Measurements from ENCODE around the gene LCN10.

LCN10 gene

DNA sequence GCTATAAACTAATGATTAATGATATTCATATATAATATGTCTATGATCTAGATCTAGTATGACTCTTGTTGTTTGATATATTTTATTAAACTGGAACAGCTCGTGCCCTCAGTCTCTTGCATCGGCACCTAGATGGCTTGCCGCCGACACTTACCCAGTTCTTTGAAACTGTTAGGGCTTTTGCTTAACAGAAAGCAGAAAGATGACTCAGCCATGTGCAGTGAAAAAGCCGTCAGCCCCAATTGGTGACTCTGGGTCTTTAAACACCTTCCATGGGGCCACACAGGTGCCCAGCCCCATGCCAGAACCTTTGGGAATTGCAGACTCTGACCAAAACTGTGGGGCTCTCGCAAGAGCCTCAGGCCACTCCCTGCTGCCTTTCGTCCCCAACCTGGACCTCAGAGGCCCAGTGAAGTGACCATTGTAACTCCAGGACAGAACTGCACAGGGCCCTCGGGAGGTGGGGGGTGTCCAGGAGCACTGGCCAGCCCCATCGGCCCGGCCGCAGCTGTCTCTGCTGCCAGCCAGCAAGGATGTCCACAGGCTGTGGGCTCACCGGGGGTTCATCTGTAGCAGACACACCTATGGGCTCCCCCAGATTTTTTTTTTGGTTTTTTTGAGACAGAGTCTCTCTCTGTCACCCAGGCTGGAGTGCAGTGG is 7.8 kb downstream of the LCN10 start:
- no peak for DNase-seq

DNA sequence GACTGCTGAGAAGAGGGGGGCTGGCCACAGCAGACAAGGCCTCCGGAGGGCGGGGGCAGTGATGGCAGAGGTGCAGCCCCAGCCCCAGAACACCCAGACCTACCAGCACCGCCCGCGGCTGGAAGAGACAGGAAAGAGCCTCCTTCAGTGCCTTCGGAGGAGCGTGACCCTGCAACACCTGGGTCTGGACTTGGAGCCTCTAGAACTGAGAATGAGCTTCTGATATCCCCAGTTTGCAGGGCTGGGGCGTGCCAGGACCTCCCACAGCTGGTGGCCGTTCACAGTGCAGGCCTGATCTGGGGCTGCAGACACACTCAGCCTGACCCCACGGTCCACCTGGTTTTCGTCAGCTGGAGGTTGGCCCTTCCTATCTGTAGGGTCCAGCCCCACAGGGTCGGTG is 9.1 kb downstream of the LCN10 start:
- DNase-seq: no peak

DNA sequence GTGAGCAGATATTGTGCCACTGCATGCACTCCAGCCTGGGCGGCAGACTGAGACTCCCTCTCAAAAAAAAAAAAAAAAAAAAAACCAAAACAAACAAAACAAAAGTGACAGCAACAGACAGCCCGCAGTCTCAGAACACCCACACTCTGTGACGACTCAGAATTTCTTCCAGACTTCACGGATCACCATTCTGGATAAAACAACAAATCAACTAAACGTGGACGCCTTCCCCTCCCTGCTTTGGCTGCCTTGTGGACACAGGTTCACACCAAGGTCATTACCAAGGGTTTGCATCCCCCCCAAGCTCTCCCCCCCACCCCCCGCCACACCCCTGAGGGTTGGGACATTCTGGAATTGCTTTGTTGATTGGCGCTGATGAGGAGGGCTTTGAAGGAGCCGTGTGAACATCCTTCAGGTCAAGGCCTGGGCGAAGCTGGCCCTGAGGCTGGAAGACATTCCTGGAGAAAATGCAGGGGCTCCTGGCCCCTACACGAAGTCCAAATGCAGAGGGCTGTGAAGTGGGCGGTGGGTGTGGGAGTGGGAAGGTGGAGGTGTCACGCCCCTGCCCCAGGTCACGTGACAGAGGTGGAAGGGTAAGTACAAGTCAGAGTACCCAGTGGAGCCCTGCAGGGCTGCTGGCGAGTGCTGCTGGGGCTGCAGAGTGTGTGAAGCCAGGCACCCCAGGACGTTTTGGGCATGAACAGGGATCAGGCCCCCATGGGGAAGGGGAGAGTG is 10.1 kb downstream of the LCN10 start:
- no peak for DNase-seq

DNA sequence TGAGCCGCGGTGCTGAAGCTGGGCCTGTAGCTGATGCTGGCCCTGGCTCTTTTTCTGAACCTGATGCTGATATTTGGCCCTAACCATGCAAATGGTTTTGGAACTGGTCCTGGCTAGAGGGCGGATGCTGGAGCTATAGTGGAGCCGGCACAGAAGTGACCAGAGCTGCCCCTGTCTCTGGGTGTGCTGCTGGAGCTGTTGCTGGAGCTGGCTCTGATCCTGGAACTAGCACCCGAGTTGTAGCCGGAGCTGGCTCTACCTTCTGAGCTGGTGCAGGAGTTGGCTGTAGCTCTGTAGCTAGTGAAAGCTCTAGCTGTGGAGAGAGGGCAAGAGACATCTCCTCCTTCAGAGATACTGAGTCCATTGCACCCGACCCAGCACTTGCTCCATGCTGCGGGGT is 12.8 kb downstream of the LCN10 start:
- no peak for DNase-seq

DNA sequence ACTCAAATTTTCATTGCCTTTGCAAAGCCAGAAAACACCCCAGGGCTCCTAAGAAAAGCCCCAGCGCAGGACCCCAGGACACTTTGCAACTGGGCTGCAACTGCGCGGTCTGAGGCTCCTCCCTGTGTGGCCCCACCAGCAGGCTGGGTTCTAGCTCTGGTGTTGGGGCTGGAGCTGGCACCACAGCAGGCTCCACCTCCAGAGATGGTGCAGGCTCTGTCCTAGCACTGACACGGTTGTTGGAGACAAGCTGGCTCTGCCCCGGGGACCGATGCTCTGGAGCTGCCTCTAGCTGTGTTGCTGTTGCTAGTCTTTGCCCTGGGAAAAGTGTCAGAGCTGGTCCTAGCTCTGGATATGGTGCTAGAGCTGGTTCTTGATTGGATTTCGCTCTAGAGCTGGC is 13.6 kb downstream of the LCN10 start:
- no peak for DNase-seq

DNA sequence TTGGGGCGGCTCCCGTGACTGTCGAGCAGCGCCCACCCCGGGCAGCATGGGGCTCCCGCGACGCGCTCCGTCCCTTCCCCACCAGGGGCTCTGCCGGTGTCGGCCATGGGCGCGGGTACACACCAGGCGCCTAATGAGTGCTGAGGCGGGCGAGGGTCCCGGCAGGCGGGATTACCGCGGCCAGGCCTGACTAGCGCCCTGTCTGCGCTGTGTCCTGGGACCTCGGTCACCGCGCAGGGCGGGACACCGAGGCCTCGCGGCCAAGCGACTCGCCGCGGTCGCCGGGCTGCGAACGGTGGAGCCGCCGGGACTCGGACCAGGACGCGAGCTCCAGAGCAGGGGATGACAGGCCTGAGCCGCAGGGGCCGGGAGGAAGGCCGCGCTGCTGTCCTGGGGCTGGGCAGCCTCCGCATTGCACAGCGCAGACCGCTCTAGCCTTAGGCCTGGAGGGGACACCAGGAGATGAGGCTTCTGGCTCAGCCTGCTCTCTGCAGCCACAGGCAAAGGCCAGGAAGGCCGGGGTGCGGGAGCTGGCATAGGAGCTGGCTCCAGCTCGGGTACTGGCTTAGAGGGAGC is 14.1 kb downstream of the LCN10 start:
- no peak for DNase-seq

DNA sequence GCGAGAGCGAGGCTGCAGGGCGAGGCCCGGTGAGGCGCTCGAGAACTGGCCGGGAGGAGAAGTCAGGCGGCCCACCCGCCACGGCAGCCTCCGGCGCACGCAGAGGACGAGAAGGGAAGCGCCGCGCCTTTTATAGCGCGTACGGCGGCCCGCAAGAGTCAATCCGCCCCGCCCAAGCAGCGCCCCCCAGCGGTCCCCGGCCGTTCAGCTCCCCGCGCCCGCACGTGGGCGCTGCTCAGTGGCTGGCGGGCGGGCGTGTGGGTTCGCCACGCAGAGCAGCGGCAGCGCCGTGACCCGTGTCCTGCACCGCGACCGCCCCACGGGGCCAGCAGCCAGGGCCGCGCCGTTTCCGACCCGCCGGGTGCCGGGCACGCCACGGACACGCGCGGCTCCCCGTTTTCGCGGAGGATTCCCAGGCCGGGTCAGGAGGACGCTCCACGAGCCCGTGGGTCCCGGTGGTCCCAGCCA is 14.6 kb downstream of the LCN10 start:
- no peak for DNase-seq

DNA sequence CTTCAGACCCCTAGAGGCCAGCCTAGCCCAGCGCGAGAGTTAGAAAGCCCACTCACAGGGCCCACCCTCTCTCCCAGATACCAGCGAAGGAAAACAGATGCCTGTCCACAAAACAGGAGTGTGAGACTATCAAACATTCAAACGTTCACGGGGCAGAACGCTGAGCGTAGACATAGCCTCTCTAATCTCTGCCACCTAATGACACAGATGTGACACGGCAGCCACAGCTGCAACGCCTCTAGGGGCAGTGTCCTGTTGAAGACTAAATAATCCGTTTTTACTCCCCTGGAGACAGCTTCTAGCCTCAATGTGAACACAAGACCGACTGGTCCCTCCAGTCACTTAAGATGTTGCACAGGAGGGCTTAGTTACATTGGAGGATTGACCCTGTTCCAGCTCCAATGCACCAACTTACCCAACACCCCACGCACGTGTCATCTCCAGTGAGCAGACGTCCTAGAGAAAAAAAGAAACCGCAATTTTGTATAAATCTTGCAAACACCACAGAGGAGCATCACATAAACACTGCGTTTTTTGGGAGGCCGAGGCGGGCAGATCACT is 16.0 kb downstream of the LCN10 start:
- DNase-seq: no peak

DNA sequence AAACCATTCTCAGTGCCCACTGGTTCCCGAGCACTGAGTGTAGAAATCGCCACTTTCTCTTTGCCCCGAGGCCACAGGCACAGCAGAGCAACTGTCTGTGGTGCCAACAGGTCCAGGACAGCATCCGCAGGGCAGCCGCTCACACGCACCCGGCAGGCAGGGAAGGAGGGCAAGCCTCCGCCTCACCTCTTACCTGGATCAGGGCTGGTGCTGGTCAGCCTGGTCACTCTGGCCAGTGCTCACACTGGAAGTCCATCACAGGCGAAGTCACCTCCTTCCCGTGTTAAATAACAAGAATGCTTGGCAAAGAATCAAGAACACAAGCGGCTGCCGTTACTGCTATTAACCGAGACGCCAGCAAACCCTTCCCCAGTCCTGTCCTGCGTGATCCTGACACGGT is 16.6 kb downstream of the LCN10 start:
- no peak for DNase-seq

DNA sequence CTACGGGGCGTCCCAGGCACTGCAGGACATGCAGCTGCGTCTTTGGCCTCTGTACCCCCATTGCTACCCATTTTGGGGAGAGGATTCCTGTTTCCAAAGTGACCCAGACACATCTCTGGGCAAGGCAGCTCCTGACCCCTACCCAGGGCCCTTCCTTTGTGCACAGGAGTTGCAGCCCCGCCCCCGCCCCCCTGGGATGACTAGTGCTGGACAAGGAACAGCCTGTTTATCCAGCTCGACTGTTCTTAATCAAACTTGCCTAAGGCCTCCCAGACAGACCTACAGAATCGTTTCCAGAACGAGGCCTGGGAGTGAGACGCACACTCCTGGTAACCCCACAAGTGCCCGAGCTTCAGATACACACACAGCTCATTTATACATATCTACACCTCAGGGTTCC is 17.1 kb downstream of the LCN10 start:
- DNase-seq: no peak

DNA sequence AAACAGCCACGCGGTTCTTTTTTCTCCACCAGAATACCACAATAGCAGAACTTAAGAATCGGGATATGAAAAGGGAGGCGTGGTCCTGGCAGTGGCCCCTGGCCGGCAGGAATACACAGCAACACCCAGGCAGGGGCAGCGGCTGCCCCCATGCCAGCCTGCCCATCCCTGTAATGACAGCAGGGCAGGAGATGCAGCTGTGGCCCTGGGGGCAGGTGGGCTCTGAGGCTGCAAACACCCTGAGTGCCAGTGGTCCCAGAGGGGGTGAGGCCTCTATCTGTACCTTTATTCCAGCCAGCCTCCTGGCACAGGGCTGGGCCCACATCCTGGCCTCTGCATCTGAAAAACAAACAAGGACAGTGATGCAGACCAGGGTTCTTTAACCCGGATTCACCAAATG is 18.0 kb downstream of the LCN10 start:
- no peak for DNase-seq

DNA sequence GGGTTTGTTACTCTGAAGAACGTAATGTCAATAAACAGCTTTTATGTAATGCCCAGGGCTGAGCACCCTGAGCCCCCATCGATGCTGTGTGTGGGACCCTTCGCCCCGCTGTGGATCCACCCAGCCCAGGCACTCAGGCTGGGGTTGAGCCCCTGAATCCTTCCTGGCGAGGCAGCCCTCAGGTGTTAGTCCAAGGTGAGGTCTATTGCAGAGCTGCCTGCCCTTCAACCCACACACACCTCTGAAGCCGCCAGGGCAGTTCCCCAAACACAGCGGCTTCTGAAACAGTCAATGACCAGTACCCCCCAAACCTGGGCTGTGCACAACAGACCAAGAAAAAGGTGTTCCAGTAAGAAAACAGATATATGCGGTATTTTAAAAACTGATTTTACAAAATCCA is 18.8 kb downstream of the LCN10 start:
- no peak for DNase-seq

DNA sequence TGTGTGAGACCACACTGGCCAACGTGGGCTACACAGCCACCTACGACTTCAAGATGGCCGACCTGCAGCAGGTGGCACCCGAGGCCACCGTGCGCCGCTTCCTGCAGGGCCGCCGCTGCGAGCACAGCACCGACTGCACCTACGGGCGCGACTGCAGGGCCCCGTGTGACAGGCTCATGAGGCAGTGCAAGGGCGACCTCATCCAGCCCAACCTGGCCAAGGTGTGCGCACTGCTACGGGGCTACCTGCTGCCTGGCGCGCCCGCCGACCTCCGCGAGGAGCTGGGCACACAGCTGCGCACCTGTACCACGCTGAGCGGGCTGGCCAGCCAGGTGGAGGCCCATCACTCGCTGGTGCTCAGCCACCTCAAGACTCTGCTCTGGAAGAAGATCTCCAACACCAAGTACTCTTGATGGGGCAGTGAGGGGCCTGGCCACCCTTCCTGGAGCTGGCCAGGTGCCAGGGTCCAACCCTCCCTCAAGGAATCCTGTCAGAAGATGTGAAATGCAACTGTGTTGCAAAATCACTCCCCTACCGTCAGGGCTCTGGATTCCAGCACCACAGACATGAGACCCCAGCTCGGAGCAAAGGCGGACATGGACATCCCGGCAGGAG is 19.3 kb downstream of the LCN10 start:
- DNase-seq: no peak

DNA sequence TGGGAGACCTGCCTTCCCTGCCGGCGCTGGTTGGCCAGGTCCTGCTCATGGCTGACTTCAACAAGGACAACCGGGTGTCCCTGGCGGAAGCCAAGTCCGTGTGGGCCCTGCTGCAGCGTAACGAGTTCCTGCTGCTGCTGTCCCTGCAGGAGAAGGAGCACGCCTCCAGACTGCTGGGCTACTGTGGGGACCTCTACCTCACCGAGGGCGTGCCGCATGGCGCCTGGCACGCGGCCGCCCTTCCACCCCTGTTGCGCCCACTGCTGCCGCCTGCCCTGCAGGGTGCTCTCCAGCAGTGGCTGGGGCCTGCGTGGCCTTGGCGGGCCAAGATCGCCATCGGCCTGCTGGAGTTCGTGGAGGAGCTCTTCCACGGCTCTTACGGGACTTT is 19.8 kb downstream of the LCN10 start:
- no peak for DNase-seq

DNA sequence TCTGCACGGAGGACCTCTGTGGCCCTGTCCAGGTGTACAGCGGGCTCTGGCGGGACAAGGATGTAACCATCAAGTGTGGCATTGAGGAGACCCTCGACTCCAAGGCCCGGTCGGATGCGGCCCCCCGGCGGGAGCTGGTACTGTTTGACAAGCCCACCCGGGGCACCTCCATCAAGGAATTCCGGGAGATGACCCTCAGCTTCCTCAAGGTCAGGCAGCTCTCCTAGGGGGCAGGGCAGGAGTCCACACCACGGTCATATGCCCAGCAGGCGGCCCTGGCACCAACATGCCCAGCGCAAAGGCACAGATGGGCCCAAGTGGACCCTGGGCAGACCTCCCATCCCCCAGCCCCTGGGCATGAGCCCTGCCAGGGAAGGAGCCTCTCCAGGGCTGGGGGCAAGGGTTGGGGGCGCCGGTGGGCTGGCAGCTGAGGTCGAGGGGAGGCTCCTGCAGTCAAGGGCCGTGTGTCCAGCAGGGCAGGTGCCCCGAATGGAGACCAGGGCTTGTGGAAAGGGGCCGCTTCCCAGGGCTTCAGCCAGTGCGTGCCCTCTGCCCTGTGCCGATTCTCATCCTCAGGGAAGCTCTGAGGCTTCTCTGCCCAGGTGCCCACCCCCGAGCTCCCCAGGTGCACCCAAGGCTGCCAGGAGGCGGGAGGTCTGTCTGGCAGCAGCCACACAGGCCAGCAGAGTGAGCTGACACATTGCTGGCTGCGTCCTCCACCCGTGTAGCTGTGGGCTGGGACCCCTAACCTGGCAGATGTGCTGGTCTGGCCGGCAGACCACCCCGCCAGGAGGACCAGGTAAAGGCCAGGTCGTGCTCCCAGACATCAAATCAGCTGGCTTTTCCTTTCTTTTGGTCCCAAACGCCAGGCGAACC is 20.4 kb downstream of the LCN10 start:
- DNase-seq: no peak

DNA sequence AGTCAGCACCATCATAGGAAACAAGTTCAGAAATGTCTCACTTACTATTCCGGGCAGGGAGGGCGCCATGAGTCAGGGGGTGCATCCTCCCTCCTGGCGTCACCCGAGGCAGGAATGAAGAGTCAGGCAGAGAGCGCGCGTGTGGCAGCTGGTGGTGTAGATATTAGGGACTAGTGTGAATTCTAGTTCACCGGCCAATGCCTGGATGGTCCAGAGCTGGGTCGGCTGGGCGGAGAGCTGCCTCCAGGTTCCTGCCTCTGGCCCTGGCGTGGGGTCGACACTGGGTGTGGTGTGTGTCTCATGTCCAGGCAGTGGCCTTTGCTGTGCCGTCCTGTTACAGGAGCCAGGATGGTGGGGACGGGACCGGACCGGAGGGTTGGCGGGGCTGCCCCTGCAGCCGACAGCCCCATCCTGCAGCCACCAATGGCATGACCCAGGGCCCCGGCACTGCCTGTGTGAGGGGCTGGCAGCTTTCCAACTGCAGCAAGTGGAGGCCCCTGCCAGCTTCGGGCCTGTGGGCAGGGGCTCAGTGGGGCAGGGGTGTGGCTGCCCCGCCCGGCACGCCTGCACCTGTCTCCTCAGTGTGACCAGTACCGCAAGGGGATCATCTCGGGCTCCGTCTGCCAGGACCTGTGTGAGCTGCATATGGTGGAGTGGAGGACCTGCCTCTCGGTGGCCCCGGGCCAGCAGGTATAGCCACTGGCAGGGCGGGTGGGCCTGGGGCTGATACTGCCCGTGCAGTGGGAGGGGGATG is 21.2 kb downstream of the LCN10 start:
- no peak for DNase-seq

DNA sequence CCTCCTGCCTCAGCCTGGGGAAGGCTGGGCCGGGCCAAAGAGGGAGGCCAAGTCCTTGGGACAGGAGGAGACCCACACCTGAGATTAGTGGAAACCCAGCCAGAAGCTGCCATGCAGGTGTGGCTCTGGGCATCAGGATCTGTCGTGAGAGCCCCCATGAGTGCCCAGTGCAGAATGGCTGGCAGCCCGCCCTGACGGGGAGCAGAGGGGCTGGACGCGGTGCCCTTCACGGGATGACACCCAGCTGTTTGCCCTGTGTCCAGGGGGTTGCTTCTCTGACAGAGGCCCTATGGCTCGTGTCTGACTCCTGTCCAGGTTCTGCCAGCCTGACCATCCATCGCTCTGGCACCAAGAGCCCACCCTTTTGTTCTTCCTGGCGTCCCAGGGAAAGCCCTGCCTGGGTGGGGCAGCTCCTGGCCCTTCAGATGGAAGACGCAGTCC is 21.8 kb downstream of the LCN10 start:
- DNase-seq: no peak

DNA sequence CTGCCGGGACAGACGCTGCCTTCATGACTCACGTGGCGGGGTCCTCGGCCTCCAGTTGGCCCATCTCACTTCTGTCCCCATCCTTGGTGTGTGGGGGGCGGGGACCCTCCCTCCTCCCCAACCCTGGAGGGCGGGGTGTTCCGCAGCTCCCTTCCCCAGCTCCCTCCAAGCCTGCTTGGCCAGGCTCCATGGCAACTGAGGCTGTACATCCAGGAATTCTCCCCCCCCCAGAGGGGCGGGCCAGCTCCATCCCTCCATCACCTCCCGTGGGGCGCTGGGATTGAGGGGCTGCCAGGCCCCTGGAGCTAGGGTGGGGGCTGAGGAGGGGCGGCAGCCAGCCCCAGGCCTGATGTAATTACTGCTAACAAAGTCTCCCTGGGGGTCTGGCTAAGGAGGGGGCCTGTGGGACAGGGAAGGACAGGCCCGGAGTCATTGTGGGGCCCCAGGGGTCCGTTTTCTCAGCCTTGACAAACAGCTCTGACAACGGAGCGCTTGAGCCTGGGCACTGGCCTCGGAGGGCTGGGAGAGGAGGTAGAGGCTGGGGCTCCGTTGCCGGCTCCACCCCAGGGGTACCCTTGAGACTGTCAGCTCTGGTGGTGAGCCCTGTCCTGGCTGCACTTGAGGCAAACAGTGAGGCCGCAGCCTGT is 22.4 kb downstream of the LCN10 start:
- no peak for DNase-seq

DNA sequence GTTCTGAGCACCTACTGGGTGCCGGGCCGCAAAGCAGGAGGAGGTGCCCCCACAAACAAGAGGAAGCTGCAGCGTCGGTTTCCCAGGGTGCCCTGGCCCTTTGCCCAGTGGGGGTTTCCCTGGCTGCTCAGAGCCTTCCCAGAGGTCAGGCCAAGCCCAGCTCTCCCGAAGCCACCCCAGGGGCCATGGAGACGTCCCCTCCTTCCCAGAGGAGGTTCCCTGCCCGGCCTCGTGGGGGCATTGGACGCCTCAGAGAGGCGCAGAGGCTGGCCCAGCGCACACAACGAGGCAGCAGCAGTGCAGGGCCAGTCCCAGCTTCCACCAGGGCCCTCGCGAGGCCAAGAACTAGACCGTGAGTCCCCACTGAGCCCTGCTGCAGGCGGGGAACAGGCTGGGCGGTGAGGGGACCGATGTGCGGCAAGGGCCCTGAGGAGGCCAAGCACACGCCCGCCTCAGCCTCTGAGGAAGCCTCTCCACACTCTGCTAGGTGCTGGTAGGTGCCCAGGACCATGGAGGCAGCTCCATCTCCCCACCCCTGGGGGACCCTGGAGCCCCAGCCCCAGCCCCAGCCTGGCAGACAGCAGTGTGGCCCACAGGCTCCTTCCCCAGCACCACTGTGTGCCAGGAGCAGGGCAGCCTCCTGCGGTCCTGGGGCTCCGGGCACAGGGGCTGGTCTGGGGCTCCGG is 23.4 kb downstream of the LCN10 start:
- no peak for DNase-seq

DNA sequence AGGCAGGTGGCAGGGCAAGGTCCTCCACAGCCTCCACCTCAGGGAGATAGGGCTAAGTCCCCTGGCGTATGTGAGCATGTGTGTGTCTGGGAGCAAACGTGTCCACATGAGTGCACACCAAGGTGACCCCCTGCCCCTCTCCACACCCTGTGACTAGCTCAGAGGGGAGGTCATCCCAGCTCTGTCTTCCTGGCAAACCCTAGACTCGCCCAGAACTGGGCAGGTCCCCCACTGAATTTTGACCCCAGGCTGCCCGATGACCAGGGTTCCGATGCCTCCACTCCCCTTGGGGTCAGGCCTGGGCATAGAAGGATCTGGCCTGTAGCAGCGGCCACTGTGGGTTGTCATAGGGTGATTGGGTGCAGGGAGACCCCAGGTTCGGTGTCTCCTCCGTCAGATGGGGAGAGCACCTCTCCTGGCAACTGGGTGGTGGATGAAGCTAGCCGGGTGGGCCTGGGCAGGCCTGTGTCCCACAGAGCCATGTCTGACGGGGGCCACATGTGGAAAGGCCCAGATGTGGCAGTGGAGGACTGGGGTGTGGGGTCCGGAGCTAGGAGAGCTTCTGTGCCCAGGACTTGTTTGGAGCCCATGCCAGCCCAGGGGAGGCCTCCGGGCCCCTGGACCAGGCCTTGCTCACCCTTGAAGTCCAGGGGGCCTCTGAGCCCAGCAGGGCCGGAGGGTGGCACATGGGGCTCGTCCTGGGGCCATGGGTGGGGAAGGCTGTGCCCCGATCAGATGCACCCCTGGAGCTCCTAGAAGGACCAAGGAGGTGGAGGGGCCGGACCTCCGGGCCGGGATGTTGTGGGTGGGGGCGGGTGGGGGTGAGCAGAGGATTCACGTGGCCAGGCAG is 24.2 kb downstream of the LCN10 start:
- no peak for DNase-seq
